Glutamatergic neuron (in vitro differentiated cells): Measurements from ENCODE around the gene IMMP1L. TPM values are rescaled to one million over a fixed set of nuclear protein-coding genes. Genes with fewer than 3 reads are reported as not detected.

Experiments used
- DNase-seq: peaks from one replicate; pipeline ENCODE4 v3.0.0; 2022
- H3K27ac Mint-ChIP-seq: one replicate; pipeline ENCODE4 v1.8.0; 2020; ENCODE audit warnings: mild to moderate bottlenecking, mixed read lengths, inconsistent platforms; ENCODE audit not compliant: unreplicated experiment
- H3K27me3 Mint-ChIP-seq: one replicate; pipeline ENCODE4 v1.8.0; 2020; ENCODE audit warnings: mild to moderate bottlenecking, moderate library complexity, mixed read lengths, inconsistent platforms; ENCODE audit not compliant: unreplicated experiment
- H3K36me3 Mint-ChIP-seq: one replicate; pipeline ENCODE4 v1.8.0; 2020; ENCODE audit warnings: mild to moderate bottlenecking, mixed read lengths, inconsistent platforms; ENCODE audit not compliant: unreplicated experiment
- H3K4me1 Mint-ChIP-seq: one replicate; pipeline ENCODE4 v1.8.0; 2020; ENCODE audit warnings: mild to moderate bottlenecking, low read depth, mixed read lengths, inconsistent platforms; ENCODE audit not compliant: unreplicated experiment
- H3K4me3 Mint-ChIP-seq: one replicate; pipeline ENCODE4 v1.8.0; 2020; ENCODE audit warnings: mild to moderate bottlenecking, mixed read lengths, inconsistent platforms; ENCODE audit not compliant: unreplicated experiment
- H3K9me3 Mint-ChIP-seq: one replicate; pipeline ENCODE4 v1.8.0; 2020; ENCODE audit warnings: mild to moderate bottlenecking, moderate library complexity, mixed read lengths, inconsistent platforms; ENCODE audit not compliant: unreplicated experiment
- CTCF ChIP-seq: fragments of 200-600 bp; sonication (generic); IDR thresholded peaks from one replicate; pipeline ENCODE4 v1.5.0; 2021; ENCODE audit not compliant: partially characterized antibody, unreplicated experiment
- total RNA-seq: library from RNA; stranded (reverse); fragmentation: NEBNext Ultra II Directional; extraction: Animal tissue kit (Norgen Biotek cat#: 25700); gene quantifications from one replicate; pipeline ENCODE4 v1.2.1, GENCODE V29; 2021; ENCODE audit not compliant: unreplicated experiment

The IMMP1L gene
- total RNA-seq, 1 donor from 2014 or later, result 34.3 TPM

- no peak for TF ChIP-seq CTCF
- DNase-seq, result no peak
- Mint-ChIP-seq H3K4me1 (peaks cover 9% of the 10 kb centered on the region), H3K27ac (no peak overlapping the region), H3K36me3 (no peaks in the 10 kb centered on the region), H3K9me3 (no peaks in the 10 kb centered on the region), H3K27me3 (peaks cover 2% of the 10 kb centered on the region), H3K4me3 (no peak overlapping the region)
These were observed 58.6 kb downstream of the IMMP1L start for GRCh38 chr11:31450841-31451240.

GRCh38 chr11:31449040-31449439 lies 60.4 kb downstream of the IMMP1L start:
- H3K4me1 Mint-ChIP-seq, result peaks cover 9% of the 10 kb centered on the region
- H3K27me3 Mint-ChIP-seq, result peaks cover 2% of the 10 kb centered on the region
- no peak overlapping the region for H3K4me3 Mint-ChIP-seq
- H3K36me3 Mint-ChIP-seq, result no peaks in the 10 kb centered on the region
- no peak overlapping the region for H3K27ac Mint-ChIP-seq
- peaks cover 1% of the 10 kb centered on the region for H3K9me3 Mint-ChIP-seq
- no peak for TF ChIP-seq CTCF
- DNase-seq, result no peak

- peaks cover 2% of the 10 kb centered on the region for H3K27me3 Mint-ChIP-seq
- H3K4me1 Mint-ChIP-seq, result peaks cover 9% of the 10 kb centered on the region
- TF ChIP-seq CTCF, result no peak
These were observed 63.8 kb downstream of the IMMP1L start for GRCh38 chr11:31445621-31446020.

GRCh38 chr11:31443802-31444201 lies 65.6 kb downstream of the IMMP1L start:
- no peak overlapping the region for H3K27ac Mint-ChIP-seq
- peaks cover 6% of the 10 kb centered on the region for H3K4me1 Mint-ChIP-seq
- H3K9me3 Mint-ChIP-seq, result peaks cover 1% of the 10 kb centered on the region
- peaks cover 2% of the 10 kb centered on the region for H3K27me3 Mint-ChIP-seq
- H3K4me3 Mint-ChIP-seq, result no peak overlapping the region
- H3K36me3 Mint-ChIP-seq, result no peaks in the 10 kb centered on the region
- no peak for TF ChIP-seq CTCF
- DNase-seq, result no peak

More at GRCh38 chr11:31445621-31446020, 63.8 kb downstream of the IMMP1L start:
- no peaks in the 10 kb centered on the region for H3K36me3 Mint-ChIP-seq
- no peak overlapping the region for H3K27ac Mint-ChIP-seq
- no peak for DNase-seq
- peaks cover 1% of the 10 kb centered on the region for H3K9me3 Mint-ChIP-seq
- no peak overlapping the region for H3K4me3 Mint-ChIP-seq

GRCh38 chr11:31442086-31442485 lies 67.3 kb downstream of the IMMP1L start:
- H3K36me3 Mint-ChIP-seq, result no peaks in the 10 kb centered on the region
- no peak overlapping the region for H3K27ac Mint-ChIP-seq
- no peak for DNase-seq

More at GRCh38 chr11:31442086-31442485, 67.3 kb downstream of the IMMP1L start:
- H3K4me3 Mint-ChIP-seq, result no peak overlapping the region
- H3K4me1 Mint-ChIP-seq, result peaks cover under 1% of the 10 kb centered on the region
- peaks cover under 1% of the 10 kb centered on the region for H3K27me3 Mint-ChIP-seq
- H3K9me3 Mint-ChIP-seq, result peaks cover 1% of the 10 kb centered on the region
- TF ChIP-seq CTCF, result no peak
